GM19351 (cell line): ENCODE data around the gene KRT76.

Experiments
- ATAC-seq: cut with Tn5 transposase; IDR thresholded peaks from one replicate; pipeline ENCODE4 v1.9.1; 2021; ENCODE audit warnings: mild to moderate bottlenecking, moderate library complexity; ENCODE audit not compliant: unreplicated experiment

Gene KRT76

GRCh38 chr12:52776913-52777395, at the start of gene KRT76:
Gene KRT76, minus strand, starts transcription at chr12:52777345. Its CDS starts 54 bp downstream, at chr12:52777291.
- ATAC-seq: no peak

- no peak for ATAC-seq
Observed at GRCh38 chr12:52825961-52826360, 48.8 kb upstream of the KRT76 start.

- no peak for ATAC-seq
Observed at GRCh38 chr12:52824741-52825410, 47.7 kb upstream of the KRT76 start.

GRCh38 chr12:52823761-52824450, 46.8 kb upstream of the KRT76 start:
- no peak for ATAC-seq

GRCh38 chr12:52822771-52823510, 45.8 kb upstream of the KRT76 start:
- ATAC-seq: no peak

GRCh38 chr12:52821826-52822660, 44.9 kb upstream of the KRT76 start:
- ATAC-seq: no peak

GRCh38 chr12:52821071-52821730, 44.1 kb upstream of the KRT76 start:
- ATAC-seq: no peak

GRCh38 chr12:52820521-52820920, 43.4 kb upstream of the KRT76 start:
- no peak for ATAC-seq

GRCh38 chr12:52819731-52820510, 42.8 kb upstream of the KRT76 start:
- no peak for ATAC-seq

GRCh38 chr12:52818887-52819420, 41.8 kb upstream of the KRT76 start:
- ATAC-seq: no peak

GRCh38 chr12:52818388-52818787, 41.2 kb upstream of the KRT76 start:
- no peak for ATAC-seq

GRCh38 chr12:52817699-52818238, 40.6 kb upstream of the KRT76 start:
- ATAC-seq: no peak

- ATAC-seq: no peak
Observed at GRCh38 chr12:52817003-52817698, 40.0 kb upstream of the KRT76 start.

GRCh38 chr12:52815676-52816588, 38.8 kb upstream of the KRT76 start:
- no peak for ATAC-seq

GRCh38 chr12:52815161-52815560, 38.0 kb upstream of the KRT76 start:
- no peak for ATAC-seq

GRCh38 chr12:52814710-52815155, 37.6 kb upstream of the KRT76 start:
- no peak for ATAC-seq
